Stomach (tissue), 9 donors: Measurements from ENCODE around the gene ADGRD1. TPM values are rescaled to one million over a fixed set of nuclear protein-coding genes. Genes with fewer than 3 reads are reported as not detected.
"Not testable (repeated sequence)": the region's sequence is repeated elsewhere in the genome, so short reads cannot be mapped to it uniquely, and the experiment has no call there.

Experiments
- DNase-seq, 2 donors: peaks; one replicate each; pipeline versions ENCODE4 v3.0.0 to v3.0.0-alpha.2; 2013 to 2019
- H3K27ac ChIP-seq, 5 donors: fragments of 200-600 bp in 4 of 5; sonication (generic) in 4 of 5; one replicate each; pipeline ENCODE4 v1.5.1; 2013 to 2019; ENCODE audit warnings: mild to moderate bottlenecking in 1 of 5, moderate library complexity in 1 of 5
- H3K27me3 ChIP-seq, 3 donors: fragments of 200-600 bp; sonication (generic); one replicate each; pipeline ENCODE4 v1.5.1; 2017 to 2019; ENCODE audit warnings: mixed run types in 1 of 3
- H3K36me3 ChIP-seq, 4 donors: fragments of 200-600 bp; sonication (generic); 1 replicate in 3 of 4; 2 replicates in 1 of 4; pipeline ENCODE4 v1.5.1; 2016 to 2019
- H3K4me1 ChIP-seq, 4 donors: fragments of 200-600 bp; sonication (generic); one replicate each; pipeline ENCODE4 v1.5.1; 2016 to 2019
- H3K4me3 ChIP-seq, 4 donors: fragments of 200-600 bp; sonication (generic) in 3 of 4; one replicate each; pipeline ENCODE4 v1.5.1; 2016 to 2019; ENCODE audit warnings: mild to moderate bottlenecking in 1 of 4
- H3K9me3 ChIP-seq, 4 donors: fragments of 200-600 bp; sonication (generic); one replicate each; pipeline ENCODE4 v1.5.1; 2016 to 2019
- CTCF ChIP-seq, 7 experiments: fragments of 450-650 bp in 4 of 7; fragments of 200-600 bp in 3 of 7; sonication (generic) in 3 of 7; IDR thresholded peaks; one replicate each; pipeline ENCODE4 v1.5.1; 2016 to 2019; ENCODE audit warnings: antibody characterized with exemption in 7 of 7, control low read depth in 2 of 7, mild to moderate bottlenecking in 1 of 7
- EP300 ChIP-seq: sonication (generic); formaldehyde crosslinking; IDR thresholded peaks from one replicate; pipeline ENCODE4 v1.6.1; 2017; ENCODE audit warnings: antibody characterized with exemption
- POLR2A ChIP-seq, 4 donors: fragments of 450-650 bp; IDR thresholded peaks; one replicate each; pipeline ENCODE4 v1.6.1; 2016; ENCODE audit warnings: antibody characterized with exemption in 4 of 4, control low read depth in 2 of 4, mild to moderate bottlenecking in 1 of 4, moderate library complexity in 1 of 4
- POLR2AphosphoS5 ChIP-seq, 3 donors: sonication (generic); formaldehyde crosslinking; IDR thresholded peaks; one replicate each; pipeline ENCODE4 v1.6.1; 2016; ENCODE audit warnings: antibody characterized with exemption in 3 of 3
- WGBS, 5 donors: extraction: QIAGEN DNeasy Blood & Tissue Kit in 3 of 5; methylation state at CpG; one replicate each; pipeline versions ENCODE4 v1.1.5 to v1.1.7; 2013 to 2018; 5-methylcytosine and 5-hydroxymethylcytosine counted together
- intact Hi-C: fragments of 100-400 bp; cut with DNase I; formaldehyde crosslinking; loops from one replicate; pipeline ENCODE4 v1.15.1; 2023; ENCODE audit warnings: low total_unique reads
- polyA plus RNA-seq, 3 donors: library from polyadenylated mRNA; stranded (reverse); fragments of 200-250 nt; gene quantifications; one replicate each; pipeline ENCODE4 v1.2.3, GENCODE V29; 2013
- total RNA-seq, 5 donors: library from RNA; depleted of rRNA; stranded (reverse); fragments of >200 nt; gene quantifications; one replicate each; pipeline versions ENCODE4 v1.1.0 to v1.2.3, GENCODE V29; 2014 to 2016
- donor health status: healthy with polysubstance abuse.
- donor health status: Bipolar disorder and iron deficiency.
- donor health status: healthy.

Gene ADGRD1
- total and polyA plus RNA-seq, 8 donors, result 3.7 to 43.8 (median 15.4) TPM

GRCh38 chr12:131115766-131116467, 162.2 kb downstream of the ADGRD1 start:
- Histone ChIP-seq H3K4me3 (no peak overlapping the region), H3K9me3 (no peaks in the 10 kb centered on the region), H3K4me1 (peaks cover 0 to 6% (median 0%) of the 10 kb centered on the region in 4 donors), H3K36me3 (peaks cover 0 to 4% (median 1%) of the 10 kb centered on the region in 4 donors), H3K27me3 (peaks cover 0 to 11% (median 7%) of the 10 kb centered on the region in 3 donors), H3K27ac (peak overlapping the region in 1 of 5 donors; percentile 19)
- intact Hi-C loops, result no loop called here
- TF ChIP-seq POLR2AphosphoS5 (IDR thresholded peaks at IDR 0.05) (no peak), CTCF (IDR thresholded peaks at IDR 0.05) (no peak), POLR2A (IDR thresholded peaks at IDR 0.05) (no peak), EP300 (no peak)
- 84 to 92% (median 87%) methylated on average over 8 of the region's 8 CpGs for WGBS, 5 donors
- no peak for DNase-seq

- Histone ChIP-seq H3K9me3 (no peaks in the 10 kb centered on the region), H3K27me3 (peaks cover 0 to 11% (median 7%) of the 10 kb centered on the region in 3 donors), H3K27ac (peak overlapping the region in 1 of 5 donors; percentile 19), H3K4me3 (no peak overlapping the region), H3K36me3 (peaks cover 0 to 4% (median 2%) of the 10 kb centered on the region in 4 donors), H3K4me1 (peaks cover 0 to 6% (median 0%) of the 10 kb centered on the region in 4 donors)
- no peak for TF ChIP-seq CTCF (IDR thresholded peaks at IDR 0.05)
- TF ChIP-seq POLR2AphosphoS5 (IDR thresholded peaks at IDR 0.05), result no peak
- no peak for TF ChIP-seq POLR2A (IDR thresholded peaks at IDR 0.05)
- TF ChIP-seq EP300, result no peak
- no peak for DNase-seq
- intact Hi-C loops, result no loop called here
- 47 to 62% (median 53%) methylated on average over 11 to 15 of the region's 15 CpGs for WGBS, 5 donors
Observed at GRCh38 chr12:131116468-131117117, 162.9 kb downstream of the ADGRD1 start.

GRCh38 chr12:131117438-131118245, 163.9 kb downstream of the ADGRD1 start:
- WGBS, 5 donors, result 76 to 88% (median 84%) methylated on average over 5 to 7 of the region's 7 CpGs
- H3K27ac ChIP-seq, result peak overlapping the region in 1 of 5 donors; percentile 7
- peaks cover 0 to 4% (median 2%) of the 10 kb centered on the region in 4 donors for H3K36me3 ChIP-seq
- no peak for DNase-seq
- H3K9me3 ChIP-seq, result no peaks in the 10 kb centered on the region
- H3K4me1 ChIP-seq, result peaks cover 0 to 6% (median 0%) of the 10 kb centered on the region in 4 donors
- TF ChIP-seq EP300 (no peak), CTCF (IDR thresholded peaks at IDR 0.05) (no peak), POLR2A (IDR thresholded peaks at IDR 0.05) (no peak), POLR2AphosphoS5 (IDR thresholded peaks at IDR 0.05) (no peak)
- intact Hi-C loops, result no loop called here
- H3K4me3 ChIP-seq, result no peak overlapping the region
- H3K27me3 ChIP-seq, result peaks cover 0 to 9% (median 6%) of the 10 kb centered on the region in 3 donors

GRCh38 chr12:131118371-131118770, 164.7 kb downstream of the ADGRD1 start:
- TF ChIP-seq CTCF (IDR thresholded peaks at IDR 0.05), result no peak
- no peak for TF ChIP-seq POLR2AphosphoS5 (IDR thresholded peaks at IDR 0.05)
- no peak for TF ChIP-seq EP300
- no peak for TF ChIP-seq POLR2A (IDR thresholded peaks at IDR 0.05)
- WGBS, 5 donors, result 59 to 80% (median 77%) methylated on average over 9 of the region's 9 CpGs
- Histone ChIP-seq H3K4me1 (peaks cover 0 to 6% (median 0%) of the 10 kb centered on the region in 4 donors), H3K36me3 (peaks cover 0 to 4% (median 2%) of the 10 kb centered on the region in 4 donors), H3K4me3 (no peak overlapping the region), H3K27me3 (peaks cover 0 to 6% (median 0%) of the 10 kb centered on the region in 3 donors), H3K9me3 (no peaks in the 10 kb centered on the region), H3K27ac (no peak overlapping the region)
- no peak for DNase-seq
- intact Hi-C loops, result no loop called here

- WGBS, 5 donors, result 90 to 97% (median 93%) methylated on average over 6 to 8 of the region's 8 CpGs
- H3K36me3 ChIP-seq, intact Hi-C loops, H3K4me3 ChIP-seq, H3K27me3 ChIP-seq, H3K27ac ChIP-seq, H3K9me3 ChIP-seq, DNase-seq, H3K4me1 ChIP-seq: not testable (repeated sequence)
Observed at GRCh38 chr12:131119345-131119744, 165.6 kb downstream of the ADGRD1 start.
